Measurements from ENCODE around the gene COMMD6.

COMMD6 gene

DNA sequence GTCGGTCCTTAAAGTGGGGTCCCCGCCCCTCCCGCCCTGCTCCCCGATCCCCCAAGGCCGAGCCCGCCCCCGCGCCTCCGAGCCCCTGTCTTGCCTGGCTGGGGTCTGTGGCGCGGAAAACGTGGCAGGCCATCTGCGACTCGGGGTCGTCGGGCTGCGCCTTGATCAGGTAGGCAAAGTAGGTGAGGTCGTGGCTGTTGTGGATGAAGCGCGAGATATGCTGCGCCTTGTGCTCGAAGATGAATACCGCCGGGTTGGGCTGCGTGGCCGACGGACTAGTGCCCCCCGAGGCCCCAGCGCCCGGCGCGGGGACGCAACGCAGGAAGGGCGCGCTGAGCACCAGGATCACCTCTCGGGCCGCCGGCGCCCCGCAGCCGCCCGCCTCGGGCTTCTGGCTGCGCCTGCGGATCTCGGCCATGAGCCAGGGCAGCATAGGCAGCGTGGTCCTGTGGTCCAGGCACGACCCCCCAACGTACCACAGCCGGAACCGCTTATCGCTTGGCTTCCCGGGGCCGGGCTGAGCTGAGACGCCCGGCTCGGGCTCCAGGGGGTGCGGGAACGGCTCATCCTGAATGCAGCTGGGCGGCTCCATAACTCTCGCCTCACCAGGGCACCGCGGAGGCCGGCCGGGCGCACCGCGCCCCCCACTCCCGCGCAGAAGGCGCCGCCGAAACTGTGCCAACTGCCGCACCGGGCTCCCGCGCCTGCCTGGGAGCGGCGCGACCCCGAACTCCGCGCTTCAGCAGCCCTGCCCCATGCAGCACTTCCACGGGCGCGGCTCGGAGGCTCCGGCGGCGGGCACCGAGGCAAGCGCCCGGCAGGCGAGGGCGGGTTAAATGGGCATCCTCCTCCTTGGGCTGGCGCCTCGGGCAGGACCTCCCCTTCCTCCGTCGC, 56.2 kb downstream of the COMMD6 start:
- peak; percentile 48 for DNase-seq

DNA sequence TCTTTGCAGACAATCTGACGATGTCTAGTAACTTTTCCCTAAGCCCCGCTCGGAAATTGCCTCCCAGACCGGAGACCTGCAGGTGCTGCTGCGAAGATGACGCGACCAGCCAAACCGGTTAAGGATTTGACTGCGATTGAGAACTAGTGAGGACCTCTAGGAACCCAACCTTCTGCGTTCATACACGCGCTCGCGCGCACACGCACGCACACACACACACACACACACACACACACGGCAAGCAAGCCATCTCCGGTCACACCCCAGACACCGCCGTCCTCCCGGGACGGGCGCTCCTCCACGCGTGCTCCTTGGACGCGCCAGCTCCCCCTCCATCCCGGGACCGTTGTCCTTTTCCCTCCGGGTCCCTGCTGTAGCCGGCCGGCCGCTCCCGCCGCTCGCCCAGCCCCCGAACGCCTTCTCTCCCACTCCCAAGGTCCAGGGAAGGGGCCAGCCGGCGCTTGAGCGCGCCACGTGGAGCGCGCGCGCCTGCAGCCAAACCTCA, 56.9 kb downstream of the COMMD6 start:
- peak; percentile 41 for DNase-seq

DNA sequence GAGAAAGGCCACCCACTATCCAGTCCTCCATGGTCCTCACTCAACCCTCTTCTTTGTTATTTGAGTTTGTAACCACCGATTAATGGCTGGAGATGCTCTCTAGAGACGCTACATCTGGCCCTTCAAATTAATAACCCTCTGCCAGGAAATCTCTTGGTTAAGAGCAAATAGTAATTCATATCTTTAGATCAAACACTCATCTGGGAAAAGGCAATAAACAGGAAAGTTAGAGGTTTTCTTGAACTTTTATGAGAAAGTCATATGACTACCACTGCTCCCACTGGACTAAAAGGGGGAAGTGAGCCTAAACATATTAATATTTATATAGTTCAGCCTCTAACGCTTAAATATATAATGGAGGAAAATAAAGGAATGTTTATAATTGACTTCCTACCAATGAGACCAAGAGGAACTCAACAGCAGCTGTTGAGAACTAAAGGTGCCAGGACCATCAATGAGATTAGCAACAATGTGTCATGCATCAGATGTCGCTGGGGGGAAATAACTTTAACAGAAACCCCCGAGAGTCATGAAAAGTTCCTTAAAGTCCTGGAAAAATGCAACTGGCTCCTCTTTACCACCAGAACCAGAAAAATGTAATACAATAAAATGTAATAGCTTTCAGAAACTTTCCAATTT, 58.4 kb downstream of the COMMD6 start:
- no peak for DNase-seq

DNA sequence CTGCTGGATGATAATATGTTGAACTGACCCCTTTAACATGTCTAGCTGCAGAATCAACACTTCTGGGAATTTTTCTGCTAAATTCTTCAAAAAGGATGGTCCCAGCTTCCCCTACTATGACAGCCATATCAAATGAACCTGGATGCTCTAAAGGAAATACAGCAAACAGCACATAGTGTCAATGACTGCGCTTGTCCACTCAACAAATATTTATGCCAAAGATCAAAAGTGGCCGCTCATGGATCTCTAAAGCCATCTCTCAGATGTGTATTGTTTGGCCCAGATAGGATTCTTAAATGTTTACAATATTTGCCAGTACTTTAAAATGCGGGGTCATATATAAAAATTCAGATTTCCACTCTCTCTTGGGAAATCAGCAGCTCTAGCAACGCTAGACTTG, 59.0 kb downstream of the COMMD6 start:
- no peak for DNase-seq

All from NCI-H2171 (cell line).